Measurements from ENCODE around the gene CDK14. TPM values are rescaled to one million over a fixed set of nuclear protein-coding genes. Genes with fewer than 3 reads are reported as not detected.

The CDK14 gene
- total and polyA plus RNA-seq, 2 of the 8 experiments (the other 6 are each of a cell fraction or from before 2014, with no cell fraction given), result 5.5 to 47.3 TPM

GRCh38 chr7:91185771-91186170, 589.6 kb downstream of the CDK14 start:
- H3K36me3 ChIP-seq (ENCODE audit: control insufficient read depth in 2 of 4, insufficient read depth in 4 of 4, low read length in 3 of 4), result no peaks in the 10 kb centered on the region
- no peak overlapping the region for H3K18ac ChIP-seq (ENCODE audit: extremely low read depth, low read length)
- H3K9ac ChIP-seq (replicated peaks in 1 of 4; ENCODE audit: extremely low read depth in 1 of 4, low read depth in 3 of 4, low read length in 3 of 4), result no peak overlapping the region
- H3K23ac ChIP-seq (ENCODE audit: insufficient read length), result no peak overlapping the region
- no peak overlapping the region for H2BK5ac ChIP-seq (ENCODE audit: low read depth, low read length)
- H2BK120ac ChIP-seq (replicated peaks; ENCODE audit: low read depth, low read length), result no peak overlapping the region
- H4K20me1 ChIP-seq (replicated peaks in 1 of 2; ENCODE audit: control insufficient read depth in 1 of 2, insufficient read depth in 2 of 2, low read length in 2 of 2), result no peaks in the 10 kb centered on the region
- no peak overlapping the region for H2AFZ ChIP-seq (ENCODE audit: low read length)
- no peak overlapping the region for H2BK12ac ChIP-seq (ENCODE audit: low read depth, low read length)
- no peak overlapping the region for H4K5ac ChIP-seq (ENCODE audit: insufficient read length, low read depth, low read length)
- no peak overlapping the region for H2BK15ac ChIP-seq (ENCODE audit: low read length)
- POLR2A ChIA-PET (ENCODE audit: partially characterized antibody), result no interaction called here
- H3K14ac ChIP-seq (ENCODE audit: insufficient read length), result no peak overlapping the region
- H3K4me1 ChIP-seq (replicated peaks in 1 of 4; ENCODE audit: control insufficient read depth in 3 of 4, insufficient read depth in 4 of 4, low read length in 3 of 4), result no peaks in the 10 kb centered on the region
- no peaks in the 10 kb centered on the region; the same call in 1 of the 2 replicates for H3K23me2 ChIP-seq (ENCODE audit: low read depth, low read length)
- no peak overlapping the region for H3K27ac ChIP-seq (ENCODE audit: low read depth, low read length)
- no peak overlapping the region for H3K4me2 ChIP-seq (ENCODE audit: insufficient read depth in 1 of 2, low read depth in 2 of 2, low read length in 2 of 2)
- no peak for FAIRE-seq
- CTCF ChIA-PET (ENCODE audit: partially characterized antibody), result no interaction called here
- H3K27me3 ChIP-seq (replicated peaks in 1 of 4; ENCODE audit: control insufficient read depth in 3 of 4, extremely low read depth in 1 of 4, insufficient read depth in 3 of 4, low read length in 3 of 4), result no peaks in the 10 kb centered on the region
- no peak for DNase-seq (ENCODE audit: low read depth in 1 of 2, low spot score in 2 of 2)
- H4K91ac ChIP-seq (replicated peaks; ENCODE audit: insufficient read length, low read length), result no peak overlapping the region
- no peak overlapping the region for H2AK5ac ChIP-seq (ENCODE audit: low read depth, low read length)
- WGBS, 2 experiments (ENCODE audit: extremely low coverage in 1 of 2, insufficient coverage in 1 of 2, insufficient read length in 1 of 2, insufficient replicate concordance in 2 of 2, low coverage in 1 of 2, low lambda C conversion rate in 2 of 2, missing lambda C conversion rate in 1 of 2), result 98% methylated on average over 2 of the region's 2 CpGs; no CpG with 5 or more reads in 1 of the 2 experiments
- H3K4ac ChIP-seq (replicated peaks; ENCODE audit: insufficient read length, low read depth, low read length), result no peak overlapping the region
- no peak overlapping the region for H3K4me3 ChIP-seq (ENCODE audit: extremely low read depth in 1 of 4, insufficient read depth in 2 of 4, low read depth in 3 of 4, low read length in 4 of 4)
- no peaks in the 10 kb centered on the region for H3K9me3 ChIP-seq (ENCODE audit: insufficient read depth in 2 of 2, low read depth in 1 of 2, low read length in 1 of 2)
- no peak overlapping the region for H4K8ac ChIP-seq (ENCODE audit: extremely low read depth, insufficient read depth, low read length)
- no peak for TF ChIP-seq EGR1 (IDR thresholded peaks at IDR 0.05; ENCODE audit: borderline replicate concordance, low read depth, low read length)
- no peak for TF ChIP-seq CHD1 (IDR thresholded peaks at IDR 0.05; ENCODE audit: low read depth, low read length)
- TF ChIP-seq MAFK (IDR thresholded peaks at IDR 0.05; ENCODE audit: low read depth, low read length), result no peak
- TF ChIP-seq MAX (IDR thresholded peaks at IDR 0.05), result no peak
- no peak for TF ChIP-seq ZNF274 (IDR thresholded peaks at IDR 0.05; ENCODE audit: borderline replicate concordance, extremely low read depth, low read length)
- H3K56ac ChIP-seq (replicated peaks; ENCODE audit: insufficient read length, low read depth, low read length), result no peak overlapping the region
- no peaks in the 10 kb centered on the region for H3K79me1 ChIP-seq (ENCODE audit: low read depth, low read length)
- H2BK20ac ChIP-seq (ENCODE audit: low read length), result no peak overlapping the region
- no peaks in the 10 kb centered on the region for H3K79me2 ChIP-seq (ENCODE audit: control insufficient read depth in 1 of 2, insufficient read depth in 2 of 2, low read length in 2 of 2)
